NCI-H187 treated with DMSO at 0.1 percent for 48 hours (cell line): ENCODE data around the gene FAR1.
"Not testable (repeated sequence)": the region's sequence is repeated elsewhere in the genome, so short reads cannot be mapped to it uniquely, and the experiment has no call there.

Source experiments
- DNase-seq: peaks from one replicate; lab custom pipeline; 2025; lab: John Stamatoyannopoulos, UW

FAR1 gene

GRCh38 chr11:13705710-13706109 is 37.2 kb downstream of the FAR1 start:
- DNase-seq = no peak

- no peak for DNase-seq
Observed at GRCh38 chr11:13713982-13714381, 45.5 kb downstream of the FAR1 start.

- DNase-seq = no peak
Observed at GRCh38 chr11:13717331-13717730, 48.9 kb downstream of the FAR1 start.

GRCh38 chr11:13718394-13718793 is 49.9 kb downstream of the FAR1 start:
- no peak for DNase-seq

- DNase-seq = no peak
Observed at GRCh38 chr11:13720940-13721339, 52.5 kb downstream of the FAR1 start.

DNA sequence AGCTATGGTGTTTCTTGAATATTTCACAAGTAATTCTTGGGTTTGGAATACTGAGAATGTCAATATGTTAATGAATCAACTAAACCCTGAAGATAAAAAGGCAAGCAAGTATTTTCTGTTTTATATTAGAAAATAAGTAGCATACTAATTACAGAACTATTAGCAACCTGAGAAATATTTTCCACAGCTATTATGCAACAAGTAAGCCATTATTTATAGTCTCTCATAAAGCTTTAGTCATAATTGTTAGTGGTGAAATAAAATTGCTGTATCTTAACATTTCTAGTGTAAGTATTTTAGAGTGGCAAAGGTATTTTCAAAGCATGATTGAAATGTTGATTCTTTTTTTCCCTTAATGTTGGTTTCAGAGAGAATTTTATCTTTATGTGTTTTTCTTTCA is 53.3 kb downstream of the FAR1 start:
- no peak for DNase-seq

GRCh38 chr11:13726456-13726855 is 58.0 kb downstream of the FAR1 start:
- no peak for DNase-seq

DNA sequence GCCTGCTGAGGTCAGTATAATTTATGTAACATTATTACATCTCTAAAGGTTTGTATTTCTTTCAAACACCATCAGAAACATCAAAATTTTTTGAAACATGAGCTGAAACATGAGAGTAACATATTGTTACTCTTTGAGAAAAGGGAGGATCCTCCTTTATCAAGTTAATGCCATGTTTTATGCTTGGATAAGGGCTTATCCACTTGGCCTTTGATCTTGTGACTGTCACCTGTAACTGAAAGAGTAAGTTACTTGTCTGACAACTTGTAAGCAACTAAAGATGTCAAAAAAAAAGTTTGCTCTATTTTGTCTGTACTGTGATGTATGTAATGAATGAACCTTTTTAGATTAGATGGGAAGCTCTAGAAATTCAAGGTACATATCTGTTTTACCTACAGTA is 59.6 kb downstream of the FAR1 start:
- no peak for DNase-seq

GRCh38 chr11:13734530-13734929 is 66.1 kb downstream of the FAR1 start:
- no peak for DNase-seq

DNA sequence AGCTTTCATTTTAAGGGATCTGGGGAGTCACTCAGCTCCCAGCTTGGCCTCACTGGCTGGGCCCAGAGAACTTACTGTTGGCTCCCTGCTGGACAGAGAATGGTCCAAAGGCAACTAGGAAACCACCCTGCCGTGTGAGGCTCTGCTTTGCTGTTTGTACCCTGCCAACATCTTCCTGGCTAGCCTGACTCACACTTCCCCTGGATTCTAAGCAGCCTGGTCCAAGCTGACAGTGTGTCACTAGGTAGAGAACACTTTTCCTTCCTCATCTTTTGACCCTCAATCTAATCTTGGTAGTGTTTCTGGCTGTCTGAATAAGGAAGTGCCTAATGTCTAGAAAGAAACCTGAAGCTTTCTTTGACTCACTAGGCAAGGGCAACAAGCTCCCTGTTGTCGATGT is 76.7 kb downstream of the FAR1 start:
- DNase-seq = no peak

DNA sequence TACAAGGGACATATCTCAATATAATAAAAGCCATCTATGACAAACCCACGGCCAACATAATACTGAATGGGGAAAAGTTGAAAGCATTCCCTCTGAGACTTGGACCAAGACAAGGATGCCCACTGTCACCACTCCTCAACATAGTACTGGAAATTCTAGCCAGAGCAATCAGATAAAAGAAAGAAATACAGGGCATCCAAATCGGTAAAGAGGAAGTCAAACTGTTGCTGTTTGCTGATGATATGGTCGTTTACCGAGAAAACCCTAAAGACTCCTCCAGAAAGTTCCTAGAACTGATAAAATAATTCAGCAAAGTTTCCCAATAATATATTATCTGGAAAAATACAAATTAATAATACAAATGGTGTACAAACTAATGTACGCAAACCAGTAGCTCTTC is 84.8 kb downstream of the FAR1 start:
- not testable (repeated sequence) for DNase-seq

- no peak for DNase-seq
Observed at GRCh38 chr11:13759050-13759449, 90.6 kb downstream of the FAR1 start.

DNA sequence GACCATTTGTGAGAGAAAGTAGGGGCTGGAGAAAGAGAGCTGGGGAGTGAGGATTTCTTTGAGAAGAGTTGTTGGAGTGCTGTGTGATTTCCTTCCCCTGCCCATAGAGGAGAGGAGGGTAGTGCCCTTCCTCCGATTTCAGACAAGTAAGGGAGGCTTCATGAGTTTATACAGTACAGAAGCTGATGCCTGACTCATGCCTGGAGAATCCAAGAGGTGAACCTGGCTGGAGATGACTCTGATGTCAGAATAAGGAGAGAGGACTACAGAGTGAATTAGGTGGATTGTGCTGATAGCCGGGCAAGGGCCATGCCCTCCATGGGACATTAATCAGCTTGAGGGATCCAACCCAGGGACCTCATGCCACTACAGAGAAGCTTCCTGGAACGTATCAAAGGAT is 91.6 kb downstream of the FAR1 start:
- no peak for DNase-seq

DNA sequence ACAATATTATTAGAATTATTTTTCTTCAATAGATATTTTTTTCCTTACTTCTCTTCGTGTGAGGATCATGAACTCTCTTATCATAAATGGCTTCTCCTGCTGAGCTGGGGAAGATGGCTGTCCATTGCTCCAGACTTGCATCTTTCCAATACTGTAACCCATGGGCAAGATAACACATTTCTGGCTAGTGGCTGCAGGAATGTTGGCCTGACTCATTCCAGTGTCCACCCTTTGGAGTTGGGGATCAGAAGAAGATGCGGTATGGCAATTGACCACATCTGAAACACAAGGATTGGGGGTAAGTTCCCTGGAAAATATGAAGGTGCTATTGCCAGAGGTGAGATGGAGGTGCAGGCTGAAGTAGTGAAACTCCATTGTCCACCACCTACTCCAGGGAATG is 92.8 kb downstream of the FAR1 start:
- DNase-seq = no peak

GRCh38 chr11:13761716-13762115 is 93.2 kb downstream of the FAR1 start:
- DNase-seq = no peak

DNA sequence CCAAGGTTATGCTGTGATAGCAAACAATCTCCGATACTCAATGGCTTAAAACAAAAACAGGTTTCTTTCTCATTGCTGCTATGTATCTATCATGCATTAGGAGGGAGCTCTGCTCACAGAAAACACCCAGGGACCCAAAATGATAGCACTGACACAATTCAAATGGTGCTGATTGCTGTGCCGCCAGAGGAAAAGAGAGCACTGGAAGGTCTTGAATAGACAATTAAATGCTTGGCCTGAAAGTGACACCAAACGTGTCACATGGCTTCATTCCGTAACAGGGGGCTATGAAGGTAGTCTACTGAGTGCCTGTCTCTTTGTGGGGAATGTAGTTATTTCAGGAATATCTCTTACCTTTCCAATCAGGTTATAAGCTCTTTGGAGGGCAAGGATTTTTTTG is 94.2 kb downstream of the FAR1 start:
- no peak for DNase-seq

DNA sequence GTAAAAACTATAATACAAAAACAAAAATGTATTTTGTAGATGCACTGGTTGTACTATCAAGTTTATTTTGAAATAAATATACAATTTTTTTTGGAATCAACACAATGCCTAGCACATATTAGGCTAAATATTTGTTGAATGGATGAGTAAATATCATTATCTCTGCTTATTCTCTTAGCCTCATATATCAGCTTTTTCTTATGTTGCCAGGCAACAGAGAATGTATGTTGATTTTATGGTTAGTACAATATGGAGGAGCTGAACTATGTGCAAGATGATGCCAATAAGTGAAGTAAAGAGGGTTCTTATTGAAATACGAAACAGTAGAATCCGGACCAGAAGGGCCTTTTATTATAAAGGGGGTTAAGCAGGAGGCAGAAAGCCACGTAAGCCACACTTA is 94.9 kb downstream of the FAR1 start:
- DNase-seq = no peak

DNA sequence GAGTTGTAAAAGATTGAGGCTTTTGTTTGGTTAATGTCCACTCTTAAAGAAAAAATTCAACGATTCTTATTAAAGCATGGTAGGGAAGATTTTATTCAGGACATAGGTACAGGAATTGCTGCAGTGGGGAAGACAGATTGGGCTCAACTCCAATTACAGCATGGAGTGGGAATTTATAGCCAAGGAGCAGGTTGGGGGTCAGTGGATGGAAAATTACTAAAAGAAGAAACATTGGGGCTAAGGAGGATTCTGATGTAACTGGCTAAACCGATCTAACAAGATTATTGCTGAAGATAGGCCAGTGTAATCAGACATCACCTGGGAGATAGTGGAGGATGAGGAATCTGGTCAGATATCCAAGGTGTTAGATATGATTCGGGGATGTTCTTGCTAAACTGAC is 97.4 kb downstream of the FAR1 start:
- DNase-seq = no peak

DNA sequence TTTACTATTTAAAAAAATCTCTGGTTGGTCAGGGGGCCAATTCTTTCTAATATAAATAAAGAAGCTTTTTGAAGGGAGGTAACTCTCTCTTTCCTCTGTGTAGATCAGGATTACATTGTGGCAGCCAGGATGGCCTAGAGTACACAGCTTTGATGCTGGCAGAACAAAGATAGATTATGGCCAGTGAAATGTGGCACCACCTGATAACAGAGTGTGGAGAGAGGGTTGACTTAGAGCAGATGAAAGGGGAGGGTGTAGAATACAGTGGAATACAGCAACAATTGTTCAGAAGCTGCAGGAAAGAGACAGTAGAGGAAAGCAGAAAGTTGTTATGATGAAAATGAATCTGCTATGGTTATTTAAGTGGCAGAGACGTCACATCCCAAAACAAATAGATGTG is 99.0 kb downstream of the FAR1 start:
- DNase-seq = no peak

DNA sequence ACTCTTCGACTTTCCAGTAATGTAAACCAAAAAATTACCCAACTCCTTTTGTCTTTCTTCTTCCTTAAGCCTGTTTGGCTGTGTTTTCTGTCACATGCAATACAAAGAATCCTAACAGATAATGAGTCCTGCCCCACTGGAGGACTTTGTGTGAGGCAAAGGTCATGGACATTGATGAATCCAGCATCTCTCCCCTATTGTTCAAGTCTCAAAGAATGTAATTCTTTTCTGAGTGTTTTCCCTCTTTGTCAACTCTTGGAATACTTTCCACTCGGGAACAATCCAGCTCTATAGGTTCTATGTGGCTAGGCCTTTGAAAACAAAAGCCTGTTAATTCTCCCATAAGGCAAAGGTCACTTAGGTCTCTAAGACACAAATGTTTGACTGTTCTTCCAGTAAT is 100.7 kb downstream of the FAR1 start:
- no peak for DNase-seq

DNA sequence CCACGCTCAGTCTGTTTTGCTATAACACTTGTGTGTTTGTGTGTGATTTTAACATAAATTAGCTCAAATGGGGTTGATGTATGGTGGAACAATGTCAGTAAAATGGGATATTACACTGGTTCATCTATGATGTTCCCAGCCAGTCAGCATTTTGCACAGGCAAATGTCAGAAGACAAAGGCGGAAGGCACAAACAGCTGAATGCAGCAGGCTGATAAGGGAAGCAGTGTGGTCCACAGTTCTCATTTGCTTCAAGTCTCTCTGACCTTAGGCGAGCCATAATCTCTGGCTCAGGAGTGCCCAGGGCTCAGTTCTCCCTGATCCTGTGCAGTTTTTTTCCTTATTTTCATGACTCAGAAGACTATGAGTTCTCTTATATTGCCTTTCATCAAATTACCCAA is 102.7 kb downstream of the FAR1 start:
- DNase-seq = no peak

DNA sequence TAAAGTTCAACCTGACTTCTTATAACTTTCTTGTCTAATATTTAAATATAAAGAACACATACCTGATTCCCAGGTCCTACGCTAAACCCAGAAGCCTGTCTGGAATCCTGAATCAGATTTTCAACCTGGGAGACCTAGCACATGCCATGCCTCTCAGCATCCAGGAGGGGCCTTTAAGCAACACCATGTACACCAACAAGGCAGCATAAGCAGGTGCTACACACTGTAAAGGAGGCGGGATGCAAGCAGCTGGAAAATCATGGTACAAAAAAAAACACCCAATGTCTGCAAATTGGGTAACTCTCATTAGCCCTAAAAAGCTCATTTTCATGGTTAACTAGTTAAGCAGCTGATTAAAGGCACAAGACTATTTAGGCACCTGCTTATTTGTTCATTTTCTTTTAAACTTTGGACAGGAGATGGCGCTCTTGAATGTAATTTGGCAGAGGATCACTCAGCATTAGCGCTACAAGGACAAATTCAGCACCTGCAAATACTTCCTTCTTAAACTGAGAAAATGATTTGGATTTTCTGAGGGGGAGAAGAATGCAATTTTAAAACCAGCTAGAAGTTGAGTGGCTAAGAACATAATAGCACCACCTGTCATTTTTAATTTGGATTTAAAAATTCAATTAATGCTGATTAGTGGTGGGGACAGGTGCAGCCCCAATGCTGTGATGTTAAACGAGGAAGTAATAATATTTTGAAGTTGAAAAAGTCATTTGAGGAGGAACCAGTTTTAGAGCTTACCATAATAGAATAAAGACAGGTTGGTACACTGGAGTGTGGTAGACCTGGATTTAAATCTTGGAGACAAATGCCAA is 104.0 kb downstream of the FAR1 start:
- peak; percentile 70 for DNase-seq

DNA sequence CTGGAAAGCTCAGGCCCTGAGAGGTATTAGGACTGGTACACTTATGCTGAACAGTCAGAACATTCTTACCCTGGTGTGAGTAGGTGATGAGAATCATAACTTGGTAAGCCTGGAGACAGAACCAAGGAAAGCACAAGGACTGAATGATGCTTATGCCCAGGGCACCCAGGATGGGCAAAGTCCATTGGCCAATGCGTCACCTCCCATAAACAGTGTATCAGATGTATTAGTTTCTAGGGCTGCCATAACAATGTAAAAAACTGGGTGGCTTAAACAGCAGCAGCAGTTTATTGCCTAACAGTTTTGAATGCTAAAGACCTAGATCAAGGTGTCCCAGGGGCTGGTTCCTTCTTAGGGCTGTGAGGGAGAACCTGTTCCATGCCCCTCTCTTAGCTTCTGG is 107.0 kb downstream of the FAR1 start:
- DNase-seq = no peak

GRCh38 chr11:13776134-13776815 is 107.8 kb downstream of the FAR1 start:
- DNase-seq = no peak
